Neutrophil (primary cell): ENCODE measurements around the gene FRMD5.
"Not testable (repeated sequence)": the region's sequence is repeated elsewhere in the genome, so short reads cannot be mapped to it uniquely, and the experiment has no call there.

Source experiments
- H3K27ac ChIP-seq: fragments of 200-600 bp; sonication (generic); 2 replicates; pipeline ENCODE4 v1.5.1; 2016; ENCODE audit warnings: mild to moderate bottlenecking, moderate library complexity
- H3K27me3 ChIP-seq: fragments of 200-600 bp; sonication (generic); 2 replicates; pipeline ENCODE4 v1.6.0; 2016; ENCODE audit warnings: mild to moderate bottlenecking
- H3K36me3 ChIP-seq: fragments of 200-600 bp; sonication (generic); 2 replicates; pipeline ENCODE4 v1.5.1; 2017
- H3K4me1 ChIP-seq, 2 experiments: fragments of 200-600 bp in 1 of 2; sonication (generic) in 1 of 2; 1 replicate in 1 of 2; 2 replicates in 1 of 2; pipeline versions ENCODE4 v1.5.1 to v1.6.1; 2013 to 2016; ENCODE audit warnings: low read depth in 1 of 2, low read length in 1 of 2, mild to moderate bottlenecking in 1 of 2, moderate library complexity in 1 of 2; ENCODE audit not compliant: control insufficient read depth in 1 of 2, insufficient read depth in 1 of 2
- H3K4me3 ChIP-seq, 2 experiments: fragments of 200-600 bp in 1 of 2; sonication (generic) in 1 of 2; 1 replicate in 1 of 2; 2 replicates in 1 of 2; pipeline ENCODE4 v1.5.1; 2013 to 2016; ENCODE audit warnings: low read depth in 1 of 2, low read length in 1 of 2, mild to moderate bottlenecking in 1 of 2, moderate library complexity in 1 of 2
- H3K9me3 ChIP-seq: fragments of 200-600 bp; sonication (generic); 2 replicates; pipeline ENCODE4 v1.5.1; 2016
- CTCF ChIP-seq: fragments of 200-600 bp; sonication (generic); IDR thresholded peaks from 2 replicates; pipeline ENCODE4 v1.5.1; 2016; ENCODE audit warnings: antibody characterized with exemption

FRMD5 gene

DNA sequence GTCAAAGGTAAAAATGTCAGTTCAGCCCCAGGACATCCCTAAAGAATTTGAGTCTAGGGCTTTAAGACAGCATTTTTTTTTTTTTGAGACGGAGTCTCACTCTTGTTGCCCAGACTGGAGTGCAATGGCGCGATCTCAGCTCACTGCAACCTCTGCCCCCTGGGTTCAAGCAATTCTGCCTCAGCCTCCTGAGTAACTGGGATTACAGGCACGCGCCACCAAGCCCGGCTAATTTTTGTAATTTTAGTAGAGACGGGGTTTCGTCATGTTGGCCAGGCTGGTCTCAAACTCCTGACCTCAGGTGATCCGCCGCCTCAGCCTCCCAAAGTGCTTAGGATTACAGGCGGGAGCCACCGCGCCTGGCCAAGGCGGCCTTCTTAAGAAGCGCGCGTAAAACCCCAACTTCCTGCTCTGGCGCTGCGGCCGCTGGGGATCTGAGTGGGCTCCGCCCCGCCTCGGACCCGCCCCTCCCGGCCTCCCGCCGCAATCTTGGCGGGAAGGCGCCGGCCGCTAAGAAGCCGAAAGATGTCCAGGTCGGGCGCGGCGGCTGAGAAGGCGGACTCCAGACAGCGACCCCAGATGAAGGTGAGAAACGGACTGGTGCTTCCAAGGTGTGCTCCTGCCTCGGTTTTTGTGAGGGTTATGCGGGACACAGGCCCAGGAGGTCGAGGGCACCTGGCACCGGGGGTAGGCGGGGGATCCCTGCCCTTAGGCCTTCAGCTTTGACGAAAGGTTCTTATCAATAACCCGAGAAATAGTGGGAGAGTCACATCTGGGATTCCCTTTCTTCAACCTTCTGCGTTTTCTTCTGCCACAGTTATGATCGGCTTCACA is 368.3 kb downstream of the FRMD5 start, which contains the start of gene WDR76:
TSS of gene WDR76 (plus strand) at position 495 of the 834 bp plus-strand sequence. CDS start at position 526, 31 bp downstream.
- H3K4me3 ChIP-seq, result peak within 1 kb of the TSS; percentile 51 to 72
- H3K4me1 ChIP-seq, result peaks cover 22 to 32% of the 10 kb centered on the region in 2 experiments
- H3K36me3 ChIP-seq, result no peaks in the 10 kb centered on the region
- H3K9me3 ChIP-seq, result no peaks in the 10 kb centered on the region
- no peaks in the 10 kb centered on the region for H3K27me3 ChIP-seq
- peak within 1 kb of the TSS; percentile 42 for H3K27ac ChIP-seq
- TF ChIP-seq CTCF, result no peak

DNA sequence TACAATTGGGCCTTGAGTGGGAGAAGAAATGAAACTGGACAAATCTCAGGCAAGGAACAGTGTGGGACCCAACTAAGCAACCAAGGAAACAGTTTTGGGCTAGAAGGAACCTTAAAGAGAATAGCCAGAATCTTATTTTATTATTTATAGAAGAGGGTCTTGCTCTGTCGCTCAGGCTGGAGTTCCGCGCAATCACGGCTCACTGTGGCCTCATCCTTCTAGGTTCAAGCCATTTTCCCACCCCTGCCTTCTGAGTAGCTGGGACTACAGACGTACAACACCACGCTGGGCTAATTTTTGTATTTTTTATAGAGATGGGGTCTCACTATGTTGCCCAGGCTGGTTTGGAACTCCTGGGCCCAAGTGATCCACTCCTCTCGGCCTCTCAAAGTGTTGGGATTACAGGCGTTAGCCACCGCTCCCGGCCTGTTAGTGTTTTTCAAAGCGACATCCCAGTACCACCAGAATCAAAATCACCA is 369.0 kb downstream of the FRMD5 start:
- Histone ChIP-seq H3K27me3 (no peaks in the 10 kb centered on the region), H3K27ac (peak overlapping the region; percentile 42), H3K9me3 (no peaks in the 10 kb centered on the region), H3K36me3 (no peaks in the 10 kb centered on the region), H3K4me1 (peaks cover 22 to 32% of the 10 kb centered on the region in 2 experiments), H3K4me3 (peak overlapping the region in 1 of 2 experiments; percentile 72)
- TF ChIP-seq CTCF, result no peak

DNA sequence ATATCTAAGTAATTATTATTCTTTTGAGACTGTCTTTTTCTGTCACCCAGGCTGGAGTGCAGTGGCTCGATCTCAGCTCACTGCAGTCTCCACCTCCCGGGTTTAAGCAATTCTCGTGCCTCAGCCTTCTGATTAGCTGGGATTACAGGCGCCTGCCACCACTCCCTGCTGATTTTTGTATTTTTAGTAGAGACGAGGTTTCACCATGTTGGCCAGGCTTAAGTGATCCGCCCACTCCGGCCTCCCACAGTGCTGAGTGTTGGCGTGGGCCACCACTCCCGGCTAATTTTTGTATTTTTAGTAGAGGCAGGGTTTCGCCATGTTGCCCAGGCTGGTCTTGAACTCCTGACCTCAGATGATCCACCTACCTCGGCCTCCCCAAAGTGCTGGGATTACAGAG is 369.8 kb downstream of the FRMD5 start:
- not testable (repeated sequence) for H3K9me3 ChIP-seq, H3K27ac ChIP-seq, H3K36me3 ChIP-seq, H3K27me3 ChIP-seq
- Histone ChIP-seq H3K4me1 (peaks cover 22 to 32% of the 10 kb centered on the region in 2 experiments), H3K4me3 (peak overlapping the region; percentile 73 to 79)

DNA sequence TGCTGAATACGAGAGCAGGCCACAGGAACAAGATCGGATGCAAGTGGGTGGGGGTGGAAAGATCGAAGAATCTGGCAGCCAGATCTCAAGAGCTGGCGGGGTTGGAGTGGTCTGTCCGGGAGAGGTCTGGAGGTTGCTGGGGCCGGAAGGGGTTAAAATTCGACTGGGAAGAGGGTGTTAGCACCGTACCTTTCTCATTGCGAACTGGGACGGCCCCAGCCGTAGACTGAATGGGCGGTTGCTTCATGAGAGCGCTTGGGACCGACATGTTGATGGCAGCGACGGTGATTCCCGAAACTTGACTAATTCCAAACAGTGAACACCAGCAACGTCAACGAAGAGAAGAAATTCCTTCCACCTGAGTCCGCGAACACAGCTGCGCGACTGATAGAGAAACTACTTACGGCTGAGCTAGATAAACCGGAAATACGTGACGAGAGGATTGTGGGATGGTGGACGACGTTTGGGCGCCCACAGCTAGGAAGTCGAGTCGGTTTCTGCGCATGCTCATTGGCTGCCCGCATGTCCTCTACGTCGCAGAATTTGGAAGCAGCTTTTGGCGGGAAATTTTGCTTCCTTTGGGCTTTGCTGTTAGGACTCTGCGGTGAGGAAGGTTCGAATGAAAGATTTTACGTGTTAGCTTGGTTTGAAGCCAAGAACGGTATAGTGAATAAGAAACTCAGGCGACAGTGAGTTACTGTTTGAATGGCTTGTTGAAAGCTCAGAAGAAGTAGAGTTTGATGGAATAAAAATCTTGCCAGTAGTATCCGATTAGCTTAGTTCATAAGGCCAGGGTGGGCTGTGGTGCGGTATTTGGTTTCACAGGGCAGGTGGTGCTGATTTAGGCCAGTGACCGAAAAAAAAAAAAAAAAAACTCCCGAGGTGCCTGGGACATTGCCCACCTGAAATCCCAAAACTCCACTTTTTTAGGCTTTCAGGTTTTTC is 370.5 kb downstream of the FRMD5 start, which contains the start of gene MFAP1:
TSS of gene MFAP1 (minus strand) at position 389 of the 945 bp plus-strand sequence. CDS start at position 268, 121 bp downstream.
- Histone ChIP-seq H3K4me1 (peaks cover 22 to 32% of the 10 kb centered on the region in 2 experiments), H3K27ac (peak within 1 kb of the TSS; percentile 93), H3K4me3 (peak within 1 kb of the TSS; percentile 73 to 79), H3K9me3 (no peaks in the 10 kb centered on the region), H3K27me3 (no peaks in the 10 kb centered on the region), H3K36me3 (no peaks in the 10 kb centered on the region)
- peak; percentile 14 for TF ChIP-seq CTCF

- H3K4me3 ChIP-seq, result no peak overlapping the region
- peaks cover 10% of the 10 kb centered on the region for H3K36me3 ChIP-seq
- no peaks in the 10 kb centered on the region for H3K9me3 ChIP-seq
- no peak for TF ChIP-seq CTCF
- H3K27ac ChIP-seq, result no peak overlapping the region
- peaks cover 11 to 17% of the 10 kb centered on the region in 2 experiments for H3K4me1 ChIP-seq
- H3K27me3 ChIP-seq, result no peaks in the 10 kb centered on the region
Measured at GRCh38 chr15:43821505-43821904, 373.6 kb downstream of the FRMD5 start.
